Skeletal muscle satellite cell (primary cell): ENCODE results near the gene C8B.

ENCODE experiments used
- H3K27me3 ChIP-seq: 2 replicates; pipeline ENCODE4 v1.7.0; 2013; ENCODE audit warnings: low read length; ENCODE audit not compliant: control insufficient read depth, insufficient read depth
- H3K36me3 ChIP-seq: 2 replicates; pipeline ENCODE4 v1.7.0; 2013; ENCODE audit warnings: mild to moderate bottlenecking, control low read depth, low read length; ENCODE audit not compliant: insufficient read depth
- H3K4me1 ChIP-seq: 2 replicates; pipeline ENCODE4 v1.7.0; 2013; ENCODE audit warnings: low read length; ENCODE audit not compliant: control insufficient read depth, insufficient read depth
- H3K4me2 ChIP-seq: 2 replicates; pipeline ENCODE4 v1.7.0; 2013; ENCODE audit warnings: mild to moderate bottlenecking, low read length
- H3K4me3 ChIP-seq: 2 replicates; pipeline ENCODE4 v1.7.0; 2013; ENCODE audit warnings: low read length
- H3K9ac ChIP-seq: 2 replicates; pipeline ENCODE4 v1.7.0; 2013; ENCODE audit warnings: mild to moderate bottlenecking, low read depth, low read length, moderate library complexity
- H3K9me3 ChIP-seq: replicated peaks from 2 replicates; pipeline ENCODE4 v1.7.0; 2013; ENCODE audit warnings: mild to moderate bottlenecking, control low read depth, low read length

The C8B gene

GRCh38 chr1:56968878-56969495 is 3.2 kb upstream of the C8B start:
- no peaks in the 10 kb centered on the region for H3K4me1 ChIP-seq
- no peaks in the 10 kb centered on the region for H3K36me3 ChIP-seq
- no peaks in the 10 kb centered on the region for H3K27me3 ChIP-seq
- H3K4me3 ChIP-seq = no peak overlapping the region
- no peak overlapping the region for H3K9ac ChIP-seq
- H3K4me2 ChIP-seq = no peak overlapping the region
- H3K9me3 ChIP-seq = no peaks in the 10 kb centered on the region

DNA sequence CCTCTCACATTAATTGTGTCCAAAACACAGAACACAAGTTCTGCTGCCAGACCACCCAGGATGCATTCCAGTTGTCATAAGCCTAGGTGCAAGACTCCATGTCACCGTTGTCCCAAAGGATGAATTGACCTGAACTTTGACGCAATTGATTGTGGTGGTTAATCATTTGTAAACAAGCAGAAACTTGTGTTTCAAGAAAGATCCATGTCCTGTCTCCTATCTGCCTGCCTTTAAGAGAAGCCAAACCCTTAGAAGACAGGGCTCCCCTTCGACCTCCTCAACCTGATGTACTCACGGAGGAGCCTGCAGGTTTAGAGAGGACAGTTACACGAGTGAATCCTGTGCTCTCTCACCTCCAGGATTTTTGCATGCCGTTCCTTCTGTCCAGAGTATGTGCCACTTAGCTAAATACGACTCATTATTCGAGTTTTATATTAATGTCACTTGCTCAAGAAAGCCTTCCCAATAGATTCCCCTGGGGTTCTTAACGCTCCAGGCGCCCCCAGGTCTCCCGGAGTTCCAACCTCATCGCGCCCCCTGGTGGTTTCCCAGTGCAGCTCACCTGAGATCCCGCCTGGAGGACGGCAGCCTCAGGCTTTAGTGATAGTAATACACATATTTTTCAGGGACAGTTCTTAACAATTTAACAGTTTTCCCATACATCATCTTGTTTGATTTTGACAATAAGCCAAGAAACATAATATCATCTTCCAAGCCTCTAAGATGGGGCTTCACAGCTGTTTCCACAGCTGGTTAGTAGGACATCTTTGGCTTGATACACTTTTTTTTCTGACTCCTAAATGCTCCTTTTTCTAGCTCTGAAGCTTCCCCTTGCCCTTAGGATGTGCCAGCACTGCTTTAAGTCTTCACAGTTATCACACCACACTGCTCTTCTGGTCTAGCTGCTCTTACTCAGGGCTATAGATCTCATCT is 2.4 kb upstream of the C8B start:
- no peaks in the 10 kb centered on the region for H3K4me1 ChIP-seq
- no peak overlapping the region for H3K4me2 ChIP-seq
- no peak overlapping the region for H3K4me3 ChIP-seq
- no peaks in the 10 kb centered on the region for H3K27me3 ChIP-seq
- no peaks in the 10 kb centered on the region for H3K9me3 ChIP-seq
- no peaks in the 10 kb centered on the region for H3K36me3 ChIP-seq
- no peak overlapping the region for H3K9ac ChIP-seq

DNA sequence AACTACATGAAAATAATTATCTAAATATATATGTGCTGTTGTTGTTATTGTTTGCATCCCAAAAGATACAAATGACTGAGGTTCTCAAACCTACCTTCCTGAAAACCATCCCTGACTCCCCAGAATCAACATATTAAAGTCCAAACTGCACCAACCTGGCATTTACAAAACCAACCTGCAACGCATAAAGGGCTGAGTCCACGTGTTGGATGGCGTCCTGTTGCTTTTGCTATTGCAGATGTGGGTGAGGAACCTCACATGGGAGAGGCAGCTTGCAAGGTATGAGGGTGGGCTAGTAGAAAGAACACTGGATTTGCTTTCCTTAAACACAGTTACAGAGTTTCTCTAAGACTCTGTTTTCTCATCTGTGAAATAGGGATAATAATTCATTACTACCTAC is 1.5 kb upstream of the C8B start:
- Histone ChIP-seq H3K4me2 (no peak overlapping the region), H3K9me3 (no peaks in the 10 kb centered on the region), H3K4me1 (no peaks in the 10 kb centered on the region), H3K9ac (no peak overlapping the region), H3K4me3 (no peak overlapping the region), H3K36me3 (no peaks in the 10 kb centered on the region), H3K27me3 (no peaks in the 10 kb centered on the region)

DNA sequence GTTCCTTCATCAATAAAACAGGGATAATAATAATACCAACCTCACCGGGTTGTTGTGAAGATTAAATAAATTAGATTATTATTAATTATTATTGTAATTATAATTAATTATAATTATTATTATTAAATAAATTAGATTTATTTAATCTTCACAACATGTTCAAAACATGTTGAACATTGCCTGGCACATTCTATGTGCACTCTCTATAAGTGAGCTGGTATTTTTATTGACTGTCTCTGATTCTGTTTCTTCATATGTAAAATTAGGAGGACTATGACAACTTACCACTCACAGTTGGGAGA is 834 bp upstream of the C8B start:
- H3K4me3 ChIP-seq = no peak overlapping the region
- H3K4me2 ChIP-seq = no peak overlapping the region
- H3K27me3 ChIP-seq = no peaks in the 10 kb centered on the region
- H3K9me3 ChIP-seq = no peaks in the 10 kb centered on the region
- no peak overlapping the region for H3K9ac ChIP-seq
- H3K4me1 ChIP-seq = no peaks in the 10 kb centered on the region
- H3K36me3 ChIP-seq = no peaks in the 10 kb centered on the region

GRCh38 chr1:56965191-56965590 is 624 bp downstream of the C8B start:
- no peak overlapping the region for H3K9ac ChIP-seq
- no peaks in the 10 kb centered on the region for H3K4me1 ChIP-seq
- H3K27me3 ChIP-seq = peaks cover 3% of the 10 kb centered on the region
- H3K4me2 ChIP-seq = no peak overlapping the region
- H3K4me3 ChIP-seq = no peak overlapping the region
- H3K36me3 ChIP-seq = no peaks in the 10 kb centered on the region
- no peaks in the 10 kb centered on the region for H3K9me3 ChIP-seq

- peaks cover 3% of the 10 kb centered on the region for H3K27me3 ChIP-seq
- H3K4me1 ChIP-seq = no peaks in the 10 kb centered on the region
- no peak overlapping the region for H3K9ac ChIP-seq
- no peak overlapping the region for H3K4me3 ChIP-seq
- H3K9me3 ChIP-seq = no peaks in the 10 kb centered on the region
- H3K36me3 ChIP-seq = no peaks in the 10 kb centered on the region
- H3K4me2 ChIP-seq = no peak overlapping the region
These were observed 1.3 kb downstream of the C8B start for GRCh38 chr1:56964349-56965017.

GRCh38 chr1:56963667-56964066 is 2.1 kb downstream of the C8B start:
- Histone ChIP-seq H3K4me1 (no peaks in the 10 kb centered on the region), H3K9me3 (no peaks in the 10 kb centered on the region), H3K27me3 (peaks cover 3% of the 10 kb centered on the region), H3K9ac (no peak overlapping the region), H3K4me3 (no peak overlapping the region), H3K36me3 (no peaks in the 10 kb centered on the region), H3K4me2 (no peak overlapping the region)

GRCh38 chr1:56961426-56961825 is 4.4 kb downstream of the C8B start:
- H3K27me3 ChIP-seq = peaks cover 3% of the 10 kb centered on the region
- H3K9ac ChIP-seq = no peak overlapping the region
- H3K36me3 ChIP-seq = no peaks in the 10 kb centered on the region
- H3K4me2 ChIP-seq = no peak overlapping the region
- no peaks in the 10 kb centered on the region for H3K4me1 ChIP-seq
- H3K9me3 ChIP-seq = no peaks in the 10 kb centered on the region
- H3K4me3 ChIP-seq = no peak overlapping the region

- H3K4me1 ChIP-seq = no peaks in the 10 kb centered on the region
- H3K4me2 ChIP-seq = no peak overlapping the region
- peaks cover 3% of the 10 kb centered on the region for H3K27me3 ChIP-seq
- H3K36me3 ChIP-seq = no peaks in the 10 kb centered on the region
- H3K9me3 ChIP-seq = no peaks in the 10 kb centered on the region
- H3K4me3 ChIP-seq = no peak overlapping the region
- no peak overlapping the region for H3K9ac ChIP-seq
These were observed 7.3 kb downstream of the C8B start for GRCh38 chr1:56958526-56958925.

DNA sequence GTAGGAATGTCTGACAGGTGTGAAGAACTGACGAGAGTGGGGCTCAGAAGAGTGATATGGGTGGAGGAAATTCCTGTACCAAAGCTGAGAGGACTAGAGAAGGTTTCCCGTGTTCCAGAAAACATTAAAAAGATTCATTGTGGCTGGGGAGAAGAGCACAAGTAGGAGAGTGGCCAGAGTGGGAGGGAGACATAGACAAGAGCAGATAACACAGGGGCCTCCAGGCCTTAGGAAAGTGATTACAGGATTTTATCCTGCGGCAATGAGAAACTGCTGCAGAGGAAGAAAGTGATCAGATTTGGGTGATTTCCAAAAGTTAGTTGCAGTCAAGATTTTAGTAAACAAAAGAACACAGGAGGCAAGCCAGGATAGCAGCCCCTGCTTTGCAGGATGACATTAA is 7.9 kb downstream of the C8B start:
- Histone ChIP-seq H3K36me3 (no peaks in the 10 kb centered on the region), H3K9me3 (no peaks in the 10 kb centered on the region), H3K27me3 (peaks cover 3% of the 10 kb centered on the region), H3K4me1 (no peaks in the 10 kb centered on the region), H3K4me3 (no peak overlapping the region), H3K9ac (no peak overlapping the region), H3K4me2 (no peak overlapping the region)

- no peaks in the 10 kb centered on the region for H3K36me3 ChIP-seq
- H3K27me3 ChIP-seq = no peaks in the 10 kb centered on the region
- H3K4me1 ChIP-seq = no peaks in the 10 kb centered on the region
- no peak overlapping the region for H3K9ac ChIP-seq
- no peak overlapping the region for H3K4me2 ChIP-seq
- no peaks in the 10 kb centered on the region for H3K9me3 ChIP-seq
- H3K4me3 ChIP-seq = no peak overlapping the region
These were observed 11.2 kb downstream of the C8B start for GRCh38 chr1:56954664-56955063.
